Kidney glomerular epithelial cell (primary cell): ENCODE results near the gene CCDC187.

Experiments
- DNase-seq: peaks from one replicate; lab custom pipeline; 2025; lab: John Stamatoyannopoulos, UW

CCDC187 gene

DNA sequence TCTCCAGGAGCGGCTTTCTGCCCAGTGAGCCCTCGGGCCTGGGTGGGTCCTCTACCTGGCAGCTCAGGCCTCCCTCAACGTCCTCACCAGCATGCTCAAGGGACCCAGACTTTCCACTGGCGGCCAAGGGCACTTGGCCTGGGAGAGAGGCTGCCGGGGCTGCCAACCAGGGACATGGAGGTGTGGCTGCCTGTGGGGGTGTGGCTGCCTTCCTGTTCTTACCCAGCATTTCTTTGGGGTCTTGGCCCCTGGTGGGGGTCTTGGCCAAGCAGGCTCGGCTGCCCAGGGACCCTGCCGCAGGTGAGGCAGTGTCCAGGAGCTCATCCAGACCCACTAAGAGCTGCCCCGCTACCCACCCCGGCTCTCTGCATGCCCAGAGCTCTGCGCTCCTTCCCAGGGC lies 51.0 kb downstream of the CCDC187 start:
- no peak for DNase-seq

DNA sequence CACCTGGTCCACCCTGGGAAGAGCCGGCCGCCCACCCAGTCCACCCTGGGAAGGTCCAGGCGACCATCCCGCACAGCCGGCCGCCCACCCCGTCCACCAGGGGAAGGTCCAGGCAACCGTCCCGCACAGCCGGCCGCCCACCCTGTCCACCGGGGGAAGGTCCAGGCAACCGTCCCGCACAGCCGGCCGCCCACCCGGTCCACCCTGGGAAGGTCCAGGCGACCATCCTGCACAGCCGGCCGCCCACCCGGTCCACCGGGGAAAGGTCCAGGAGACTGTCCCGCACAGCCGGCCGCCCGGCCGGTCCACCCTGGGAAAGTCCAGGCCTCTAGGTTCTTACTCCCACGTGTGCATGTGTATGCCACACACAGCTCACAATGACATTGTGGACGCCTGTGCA lies 51.6 kb downstream of the CCDC187 start:
- DNase-seq = no peak

DNA sequence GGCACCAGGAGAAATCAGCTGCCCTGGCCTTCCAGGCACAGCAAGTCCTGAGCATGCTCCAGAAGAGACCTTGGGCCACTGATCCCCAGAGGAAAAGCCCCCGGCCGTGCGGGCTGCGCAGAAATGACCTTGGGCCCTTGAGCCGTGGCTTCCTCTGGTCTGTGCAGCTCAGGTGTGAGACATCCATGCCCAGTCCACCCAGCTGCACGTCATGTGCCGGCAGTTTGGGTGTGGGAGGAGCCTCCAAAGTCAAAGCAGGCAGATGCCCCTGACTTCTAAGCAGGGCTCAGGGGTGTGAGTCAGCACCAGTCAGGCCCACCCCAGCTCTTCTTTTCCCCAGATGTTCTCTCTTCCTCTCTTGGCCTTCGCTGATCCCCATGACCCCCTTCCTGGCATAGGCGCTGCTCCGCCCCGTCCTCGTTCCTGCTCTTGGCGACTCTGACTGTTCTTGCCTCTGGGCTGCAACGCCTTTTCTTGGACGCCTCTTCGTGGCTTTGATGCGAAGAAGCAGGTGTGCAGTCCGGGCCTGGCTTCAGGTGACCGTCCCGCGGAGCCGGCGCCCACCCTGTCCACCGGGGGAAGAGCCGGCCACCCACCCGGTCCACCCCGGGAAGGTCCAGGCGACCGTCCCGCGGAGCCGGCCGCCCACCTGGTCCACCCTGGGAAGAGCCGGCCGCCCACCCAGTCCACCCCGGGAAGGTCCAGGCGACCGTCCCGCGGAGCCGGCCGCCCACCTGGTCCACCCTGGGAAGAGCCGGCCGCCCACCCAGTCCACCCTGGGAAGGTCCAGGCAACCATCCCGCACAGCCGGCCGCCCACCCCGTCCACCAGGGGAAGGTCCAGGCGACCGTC lies 52.4 kb downstream of the CCDC187 start:
- DNase-seq = no peak

DNA sequence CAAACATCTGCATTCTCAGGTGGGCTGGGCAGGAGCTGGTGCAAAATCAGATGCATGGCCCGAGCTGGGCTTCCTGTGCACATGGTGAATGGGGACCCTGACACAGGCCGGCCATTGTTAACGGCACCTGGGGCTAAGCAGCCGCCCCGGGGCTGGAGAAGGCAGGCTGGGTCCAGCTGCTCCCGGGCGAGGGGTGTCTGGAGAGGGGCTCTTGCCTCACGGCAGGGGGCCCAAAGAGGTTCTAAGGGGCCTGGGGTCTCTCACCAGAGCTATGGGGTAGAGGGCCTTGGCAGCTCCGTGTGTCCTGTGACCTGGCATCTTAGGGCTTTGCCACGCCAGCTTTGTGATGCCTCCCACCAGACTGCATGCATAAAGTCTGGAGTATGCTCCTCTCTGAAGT lies 53.2 kb downstream of the CCDC187 start:
- no peak for DNase-seq

DNA sequence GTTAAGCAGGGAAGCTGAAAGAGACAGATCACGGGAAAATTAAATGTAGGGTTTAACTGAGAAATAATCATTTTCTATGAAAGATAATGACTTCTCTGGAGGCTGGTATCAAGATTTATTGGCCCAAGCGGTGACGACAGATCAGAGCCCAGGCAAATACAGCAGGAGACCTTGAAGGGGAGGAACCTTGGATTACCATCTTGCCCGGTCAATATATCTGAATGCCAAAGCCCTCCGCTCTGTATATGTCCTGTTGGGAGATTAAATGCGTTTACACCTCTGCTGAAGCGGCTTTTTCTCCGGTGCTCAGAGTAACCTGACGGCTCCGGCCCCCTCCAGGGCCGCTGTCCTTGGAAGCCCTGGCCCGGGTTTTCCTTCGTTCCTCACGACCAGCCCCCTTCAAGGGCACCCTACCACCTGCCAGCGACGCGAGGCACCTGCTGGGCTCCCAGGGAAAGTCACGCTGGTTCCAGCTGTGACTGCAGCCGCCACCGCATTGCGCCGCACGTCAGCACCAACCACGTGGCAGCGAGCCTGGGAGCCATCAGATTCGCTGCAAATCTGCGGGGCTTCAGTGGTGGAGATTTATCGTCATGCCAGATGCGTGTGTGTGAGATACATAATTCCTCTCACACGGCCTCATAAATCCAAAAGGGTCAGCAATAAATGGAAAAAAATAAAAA lies 53.9 kb downstream of the CCDC187 start:
- DNase-seq = no peak

- no peak for DNase-seq
Measured at GRCh38 chr9:136248951-136249876, 54.7 kb downstream of the CCDC187 start.

DNA sequence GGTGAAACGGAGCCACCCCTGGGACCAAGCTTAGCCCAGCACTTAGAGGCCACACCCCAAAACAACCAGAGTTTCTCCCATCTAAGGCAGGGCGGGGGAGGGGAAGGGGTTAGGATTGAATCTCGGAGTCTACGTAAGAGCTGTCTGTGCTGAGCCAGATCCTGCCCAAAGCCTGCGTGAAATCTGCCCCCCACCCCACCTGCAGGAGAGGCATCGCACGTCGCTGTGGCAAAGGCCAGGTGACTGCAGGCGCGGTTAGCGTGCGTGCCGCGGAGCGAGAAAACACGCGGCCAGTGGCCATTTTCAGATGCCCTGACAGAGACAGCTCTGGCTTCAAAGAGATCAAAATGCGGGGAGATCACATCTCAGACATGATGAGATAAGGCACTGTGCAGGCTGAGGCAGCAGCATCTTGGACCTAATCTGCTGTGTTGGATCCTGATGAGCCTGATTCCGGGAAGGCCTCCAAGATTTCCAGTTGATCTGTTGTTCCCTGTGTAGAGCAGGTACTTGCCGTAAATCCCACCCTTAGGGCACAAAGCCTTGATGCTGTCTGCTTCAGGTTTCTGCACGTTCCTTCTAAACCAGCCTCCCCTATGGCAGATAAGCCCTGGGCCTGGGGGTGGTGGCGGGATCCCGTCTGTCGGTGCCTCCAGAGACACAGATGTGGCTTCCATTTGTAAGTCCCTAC lies 55.8 kb downstream of the CCDC187 start:
- no peak for DNase-seq

DNA sequence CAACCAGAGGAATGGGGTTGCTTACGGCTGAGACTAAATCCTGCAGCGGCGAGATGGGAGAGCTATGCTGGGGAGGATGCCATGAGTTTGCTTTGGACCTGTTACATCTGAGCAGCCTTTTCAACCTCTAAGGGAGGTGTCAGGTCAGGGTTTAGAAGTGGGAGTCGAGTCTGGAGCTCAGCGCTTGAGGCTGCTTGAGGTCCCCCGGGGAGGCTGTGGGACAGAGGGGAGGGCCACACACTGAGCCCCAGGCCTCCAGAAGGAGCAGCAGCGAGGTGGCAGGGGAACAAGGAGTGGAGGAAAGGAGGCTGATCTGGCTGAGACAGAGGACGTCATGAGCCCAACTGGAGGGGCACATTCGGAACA lies 56.4 kb downstream of the CCDC187 start:
- no peak for DNase-seq

- DNase-seq = no peak
Measured at GRCh38 chr9:136246849-136247550, 56.9 kb downstream of the CCDC187 start.

- peak; percentile 34 for DNase-seq
Measured at GRCh38 chr9:136245219-136246150, 58.4 kb downstream of the CCDC187 start, which contains the start of gene QSOX2. QSOX2 (minus strand) TSS chr9:136245812; CDS start chr9:136245803, 9 bp downstream.

- no peak for DNase-seq
Measured at GRCh38 chr9:136244969-136245218, 59.0 kb downstream of the CCDC187 start.

DNA sequence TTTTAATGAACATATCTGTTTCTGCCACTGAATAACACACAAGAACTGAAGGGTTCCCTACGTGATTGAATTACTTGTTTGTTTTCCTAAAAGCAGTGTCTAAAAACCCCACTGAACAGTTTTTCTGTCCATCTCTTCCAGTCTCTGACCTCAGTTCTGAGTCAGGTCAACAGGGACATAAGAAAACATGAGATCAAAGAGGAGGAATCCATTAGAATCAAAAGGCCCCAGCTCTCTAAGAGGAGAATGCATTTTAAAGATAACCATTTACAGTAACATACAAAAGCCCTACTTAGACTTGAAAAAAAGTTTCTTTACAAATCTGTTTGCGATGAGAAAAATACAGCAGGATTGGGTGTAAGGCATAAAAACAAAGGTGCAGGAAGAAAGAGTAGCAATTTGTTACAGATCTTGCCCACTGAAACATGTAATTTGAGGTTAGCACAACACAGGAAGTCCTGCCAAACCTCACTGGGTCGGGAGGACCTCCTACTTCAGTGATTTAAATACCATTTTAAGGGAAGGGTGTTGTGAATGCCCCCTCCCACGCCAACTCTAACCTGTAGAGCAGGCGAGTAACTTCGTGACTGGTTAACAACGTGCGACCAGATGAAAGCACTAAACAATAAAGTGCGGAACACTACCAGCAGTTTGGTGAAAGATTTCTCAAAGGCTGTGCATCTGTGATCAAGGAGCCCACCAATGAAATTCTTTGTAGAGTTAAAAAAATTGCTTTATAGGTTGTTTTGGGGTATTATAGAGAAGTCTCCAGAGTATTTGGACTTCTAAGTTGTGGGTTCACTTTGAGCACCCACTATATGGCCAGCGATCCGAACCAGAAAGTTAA lies 59.5 kb downstream of the CCDC187 start:
- peak; percentile 8 for DNase-seq

DNA sequence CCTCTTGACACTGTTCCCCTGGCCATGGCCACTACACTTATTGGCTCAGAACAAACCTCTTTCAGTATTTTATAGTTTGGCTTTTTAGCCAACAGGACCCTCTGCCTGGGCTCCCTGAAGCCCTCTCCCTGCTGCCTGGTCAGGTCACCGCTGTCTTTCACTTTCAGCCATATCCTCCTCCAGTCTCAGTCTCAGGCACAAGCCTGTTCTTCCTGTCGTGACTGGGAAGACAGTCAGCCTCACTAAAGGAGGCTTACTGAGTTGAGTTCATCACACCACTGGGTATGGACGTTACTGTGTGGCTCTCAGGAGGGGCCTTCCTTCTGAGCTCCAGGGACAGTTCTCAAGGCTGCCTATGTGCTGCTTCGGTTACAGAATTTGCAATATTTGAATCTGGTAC lies 60.3 kb downstream of the CCDC187 start:
- DNase-seq = no peak

- DNase-seq = no peak
Measured at GRCh38 chr9:136242918-136243525, 60.9 kb downstream of the CCDC187 start.

DNA sequence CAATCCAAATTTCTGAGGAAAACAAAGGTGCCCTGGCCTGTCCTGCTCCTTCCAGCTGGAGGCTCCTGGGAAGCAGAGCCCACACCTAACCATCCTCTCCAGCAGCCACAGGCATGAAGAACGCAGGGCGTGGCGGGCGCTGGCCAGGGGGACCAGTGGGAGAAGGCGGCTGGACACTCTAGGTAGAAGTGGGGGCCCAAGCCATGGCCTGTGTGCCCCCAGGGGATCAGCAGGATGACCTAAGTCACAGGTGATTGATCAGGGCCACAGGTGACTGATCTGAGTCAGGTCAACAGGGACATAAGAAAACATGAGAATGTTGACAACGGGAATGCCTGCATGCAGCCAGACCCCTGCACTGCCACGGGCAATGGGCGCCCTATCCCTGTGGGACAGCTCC lies 61.6 kb downstream of the CCDC187 start:
- DNase-seq = no peak

DNA sequence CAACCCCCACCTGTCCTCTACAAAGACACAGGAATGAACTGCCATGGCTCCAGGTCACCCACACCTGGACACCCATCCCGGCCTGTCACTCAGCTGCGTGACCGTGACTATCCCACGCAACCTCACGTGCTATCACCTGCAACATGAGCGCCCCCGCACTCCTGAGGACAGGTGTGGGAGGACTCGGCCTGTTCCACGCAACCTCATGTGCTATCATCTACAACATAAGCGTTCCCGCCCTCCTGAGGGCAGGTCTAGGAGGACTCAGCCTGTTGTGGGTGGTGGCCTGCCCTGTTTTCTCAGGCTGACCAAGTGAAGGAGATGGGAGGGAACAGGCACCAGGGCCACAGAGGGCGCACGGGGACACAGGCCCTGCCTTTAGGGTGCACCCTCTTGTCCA lies 62.4 kb downstream of the CCDC187 start:
- no peak for DNase-seq

DNA sequence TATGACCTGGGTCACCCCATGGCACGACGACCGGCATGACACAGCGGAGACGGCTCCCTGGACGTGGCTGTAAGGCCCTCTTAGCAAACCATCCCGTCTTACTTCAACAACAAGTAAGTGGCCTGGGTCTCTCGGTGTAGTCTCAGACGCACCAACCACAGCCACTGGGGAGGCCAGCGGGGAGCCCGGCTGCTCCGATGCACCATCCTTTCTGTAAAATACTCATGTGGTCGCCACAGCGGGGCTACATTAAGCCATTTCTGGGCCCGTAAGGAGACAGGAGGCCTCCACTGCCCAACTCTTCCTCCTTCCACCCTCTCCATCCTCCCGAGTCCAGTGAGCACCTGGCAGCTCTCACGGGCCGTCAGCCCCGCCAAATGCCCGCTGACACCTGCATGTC lies 63.0 kb downstream of the CCDC187 start:
- DNase-seq = no peak

DNA sequence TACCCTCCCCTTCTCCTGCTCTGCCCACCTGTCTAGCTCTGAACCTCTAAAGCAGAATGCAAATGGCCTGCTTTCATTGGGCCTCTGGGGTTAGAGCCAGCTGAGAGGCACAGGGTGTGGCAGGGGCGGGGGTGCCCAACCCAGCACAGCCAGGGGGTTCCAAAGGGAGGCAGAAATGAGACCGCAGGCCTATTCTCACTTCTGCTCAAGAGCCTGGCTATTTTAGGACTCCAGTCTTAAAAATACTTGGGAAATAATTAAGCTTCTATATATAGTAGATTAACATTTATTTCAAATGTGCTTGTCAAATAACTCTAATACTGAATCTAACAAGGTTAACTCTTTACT lies 63.9 kb downstream of the CCDC187 start:
- DNase-seq = no peak
